Astrocyte (in vitro differentiated cells and primary cell): ENCODE measurements around the gene AMDHD2. TPM values are rescaled to one million over a fixed set of nuclear protein-coding genes. Genes with fewer than 3 reads are reported as not detected.

Experiments
- DNase-seq: peaks from one replicate; pipeline ENCODE4 v3.0.0-alpha.2; 2010; ENCODE audit warnings: low read depth
- FAIRE-seq: peaks from 2 replicates; lab custom pipeline; 2011; peaks lifted over from hg19 to GRCh38; lab: Jason Lieb, UNC
- H2AFZ ChIP-seq: 2 replicates; pipeline ENCODE4 v1.6.0; 2012; ENCODE audit warnings: low read depth, low read length, inconsistent platforms
- H3K27ac ChIP-seq: 2 replicates; pipeline ENCODE4 v1.5.1; 2011; ENCODE audit warnings: low read depth, low read length, inconsistent platforms
- H3K27me3 ChIP-seq: 2 replicates; pipeline ENCODE4 v1.6.0; 2011; ENCODE audit warnings: low read length, inconsistent platforms; ENCODE audit not compliant: insufficient read depth
- H3K36me3 ChIP-seq: 2 replicates; pipeline ENCODE4 v1.5.1; 2011; ENCODE audit warnings: low read length, inconsistent platforms; ENCODE audit not compliant: insufficient read depth
- H3K4me1 ChIP-seq: 2 replicates; pipeline ENCODE4 v1.5.1; 2011; ENCODE audit warnings: low read length, inconsistent platforms; ENCODE audit not compliant: insufficient read depth
- H3K4me2 ChIP-seq: 2 replicates; pipeline ENCODE4 v1.6.0; 2012; ENCODE audit warnings: low read length, inconsistent platforms
- H3K4me3 ChIP-seq: 2 replicates; pipeline ENCODE4 v1.5.1; 2011; ENCODE audit warnings: low read depth, mild to moderate bottlenecking, low read length, inconsistent platforms; ENCODE audit not compliant: insufficient read depth
- H3K79me2 ChIP-seq: 2 replicates; pipeline ENCODE4 v1.6.0; 2012; ENCODE audit warnings: mild to moderate bottlenecking, low read length, inconsistent platforms; ENCODE audit not compliant: insufficient read depth
- H3K9ac ChIP-seq: 2 replicates; pipeline ENCODE4 v1.6.0; 2012; ENCODE audit warnings: mild to moderate bottlenecking, low read length, inconsistent platforms
- H3K9me3 ChIP-seq: 2 replicates; pipeline ENCODE4 v1.5.1; 2012; ENCODE audit warnings: low read depth, mild to moderate bottlenecking, low read length, inconsistent platforms; ENCODE audit not compliant: insufficient read depth
- H4K20me1 ChIP-seq: 2 replicates; pipeline ENCODE4 v1.6.0; 2012; ENCODE audit warnings: low read length, inconsistent platforms; ENCODE audit not compliant: insufficient read depth
- H3K27ac Mint-ChIP-seq: one replicate; pipeline ENCODE4 v1.8.0; 2021; ENCODE audit warnings: mild to moderate bottlenecking, mixed read lengths; ENCODE audit not compliant: unreplicated experiment
- H3K27me3 Mint-ChIP-seq: one replicate; pipeline ENCODE4 v1.8.0; 2021; ENCODE audit warnings: low read depth, mixed read lengths; ENCODE audit not compliant: unreplicated experiment
- H3K36me3 Mint-ChIP-seq: one replicate; pipeline ENCODE4 v1.8.0; 2021; ENCODE audit warnings: low read depth, mixed read lengths; ENCODE audit not compliant: unreplicated experiment
- H3K4me1 Mint-ChIP-seq: one replicate; pipeline ENCODE4 v1.8.0; 2021; ENCODE audit warnings: low read depth, mixed read lengths; ENCODE audit not compliant: unreplicated experiment
- H3K4me3 Mint-ChIP-seq: one replicate; pipeline ENCODE4 v1.8.0; 2021; ENCODE audit warnings: mild to moderate bottlenecking, moderate library complexity, mixed read lengths; ENCODE audit not compliant: unreplicated experiment
- H3K9me3 Mint-ChIP-seq: one replicate; pipeline ENCODE4 v1.8.0; 2021; ENCODE audit warnings: mild to moderate bottlenecking, mixed read lengths; ENCODE audit not compliant: unreplicated experiment
- CTCF ChIP-seq: IDR thresholded peaks from 2 replicates; pipeline ENCODE4 v1.5.1; 2011; ENCODE audit warnings: low read depth, mild to moderate bottlenecking, inconsistent platforms, low read length, moderate library complexity; ENCODE audit not compliant: insufficient read depth
- EZH2 ChIP-seq: IDR thresholded peaks from 2 replicates; pipeline ENCODE4 v1.6.1; 2012; ENCODE audit warnings: mild to moderate bottlenecking, low read length, inconsistent platforms; ENCODE audit not compliant: insufficient read depth
- total RNA-seq: library from RNA; stranded (reverse); gene quantifications from 2 replicates; pipeline ENCODE4 v1.2.1, GENCODE V29; 2021

AMDHD2 gene
- total RNA-seq, 1 donor from 2014 or later = 32.3 TPM

GRCh38 chr16:2490190-2491105 is 29.7 kb upstream of the AMDHD2 start:
- DNase-seq (no peak), FAIRE-seq (no peak)
- no peak overlapping the region for H3K4me3 Mint-ChIP-seq
- Histone ChIP-seq H4K20me1 (peaks cover 41% of the 10 kb centered on the region), H3K4me3 (no peak overlapping the region), H2AFZ (no peak overlapping the region), H3K36me3 (no peaks in the 10 kb centered on the region), H3K4me2 (no peak overlapping the region), H3K79me2 (no peaks in the 10 kb centered on the region), H3K27ac (no peak overlapping the region), H3K27me3 (no peaks in the 10 kb centered on the region), H3K9ac (no peak overlapping the region), H3K4me1 (peaks cover 8% of the 10 kb centered on the region), H3K9me3 (no peaks in the 10 kb centered on the region)
- H3K27me3 Mint-ChIP-seq = peaks cover 3% of the 10 kb centered on the region
- H3K27ac Mint-ChIP-seq = no peak overlapping the region
- no peaks in the 10 kb centered on the region for H3K9me3 Mint-ChIP-seq
- peaks cover 9% of the 10 kb centered on the region for H3K36me3 Mint-ChIP-seq
- peaks cover 4% of the 10 kb centered on the region for H3K4me1 Mint-ChIP-seq
- TF ChIP-seq EZH2 (no peak), CTCF (no peak)

GRCh38 chr16:2492292-2492691 is 27.9 kb upstream of the AMDHD2 start:
- Histone ChIP-seq H3K4me1 (peaks cover 2% of the 10 kb centered on the region), H3K36me3 (no peaks in the 10 kb centered on the region), H2AFZ (no peak overlapping the region), H3K9ac (no peak overlapping the region), H3K27ac (no peak overlapping the region), H3K4me2 (no peak overlapping the region), H3K9me3 (no peaks in the 10 kb centered on the region), H3K79me2 (no peaks in the 10 kb centered on the region), H3K4me3 (no peak overlapping the region), H4K20me1 (peaks cover 28% of the 10 kb centered on the region), H3K27me3 (no peaks in the 10 kb centered on the region)
- Mint-ChIP-seq H3K4me1 (peaks cover 2% of the 10 kb centered on the region), H3K36me3 (peaks cover 6% of the 10 kb centered on the region), H3K27ac (no peak overlapping the region), H3K27me3 (peaks cover 3% of the 10 kb centered on the region), H3K9me3 (no peaks in the 10 kb centered on the region), H3K4me3 (no peak overlapping the region)
- DNase-seq (no peak), FAIRE-seq (no peak)
- TF ChIP-seq EZH2 (no peak), CTCF (no peak)

- no peak overlapping the region for H3K4me2 ChIP-seq
- H3K27ac ChIP-seq = no peak overlapping the region
- DNase-seq = no peak
- no peak overlapping the region for H3K9ac ChIP-seq
- H3K79me2 ChIP-seq = no peaks in the 10 kb centered on the region
- Mint-ChIP-seq H3K4me3 (no peak overlapping the region), H3K4me1 (no peaks in the 10 kb centered on the region), H3K27ac (no peak overlapping the region), H3K27me3 (peaks cover 3% of the 10 kb centered on the region), H3K36me3 (peaks cover 6% of the 10 kb centered on the region), H3K9me3 (no peaks in the 10 kb centered on the region)
- no peaks in the 10 kb centered on the region for H3K4me1 ChIP-seq
- no peak overlapping the region for H3K4me3 ChIP-seq
- no peak for FAIRE-seq
- H3K36me3 ChIP-seq = no peaks in the 10 kb centered on the region
- H2AFZ ChIP-seq = no peak overlapping the region
- peaks cover 19% of the 10 kb centered on the region for H4K20me1 ChIP-seq
- TF ChIP-seq EZH2 (no peak), CTCF (no peak)
- no peaks in the 10 kb centered on the region for H3K9me3 ChIP-seq
- H3K27me3 ChIP-seq = no peaks in the 10 kb centered on the region
These were observed 26.6 kb upstream of the AMDHD2 start for GRCh38 chr16:2493605-2494004.
